Measurements from ENCODE around the gene MARCHF2.
A peak's percentile ranks its signal among the peaks of the same experiment; 100 is the strongest.
"Not testable (repeated sequence)": the region's sequence is repeated elsewhere in the genome, so short reads cannot be mapped to it uniquely, and the experiment has no call there.

MARCHF2 gene

GRCh38 chr19:8410718-8411117 lies 2.4 kb upstream of the MARCHF2 start:
- DNase-seq (ENCODE audit: low read depth in 2 of 2), result not testable (repeated sequence)

GRCh38 chr19:8413629-8413995 lies 507 bp downstream of the MARCHF2 start:
- no peak for DNase-seq (ENCODE audit: low read depth in 2 of 2)

- DNase-seq (ENCODE audit: low read depth in 2 of 2), result no peak
Observed at GRCh38 chr19:8416796-8417195, 3.7 kb downstream of the MARCHF2 start.

GRCh38 chr19:8421484-8422461 lies 8.7 kb downstream of the MARCHF2 start:
- no peak for DNase-seq (ENCODE audit: low read depth in 2 of 2)

- DNase-seq (ENCODE audit: low read depth in 2 of 2), result no peak
Observed at GRCh38 chr19:8423817-8424223, 10.7 kb downstream of the MARCHF2 start.

- DNase-seq (ENCODE audit: low read depth in 2 of 2), result not testable (repeated sequence)
Observed at GRCh38 chr19:8425331-8425730, 12.2 kb downstream of the MARCHF2 start.

GRCh38 chr19:8426283-8426682 lies 13.2 kb downstream of the MARCHF2 start:
- no peak for DNase-seq (ENCODE audit: low read depth in 2 of 2)

GRCh38 chr19:8429044-8429443 lies 15.9 kb downstream of the MARCHF2 start:
- no peak for DNase-seq (ENCODE audit: low read depth in 2 of 2)

- DNase-seq (ENCODE audit: low read depth in 2 of 2), result no peak
Observed at GRCh38 chr19:8429826-8430225, 16.7 kb downstream of the MARCHF2 start.

- DNase-seq (ENCODE audit: low read depth in 2 of 2), result no peak
Observed at GRCh38 chr19:8430650-8431049, 17.5 kb downstream of the MARCHF2 start.

GRCh38 chr19:8438236-8438635 lies 25.1 kb downstream of the MARCHF2 start:
- no peak for DNase-seq (ENCODE audit: low read depth in 2 of 2)

GRCh38 chr19:8441725-8442544 lies 28.8 kb downstream of the MARCHF2 start:
- no peak for DNase-seq (ENCODE audit: low read depth in 2 of 2)

- not testable (repeated sequence) for DNase-seq (ENCODE audit: low read depth in 2 of 2)
Observed at GRCh38 chr19:8444140-8444676, 31.1 kb downstream of the MARCHF2 start.

GRCh38 chr19:8444677-8445487 lies 31.8 kb downstream of the MARCHF2 start, which contains the start of gene HNRNPM:
HNRNPM (plus strand) TSS chr19:8444975; CDS start chr19:8444999, 24 bp downstream.
- DNase-seq (ENCODE audit: low read depth in 2 of 2), result peak; percentile 100

- peak; percentile 26 to 35 for DNase-seq (ENCODE audit: low read depth in 2 of 2)
Observed at GRCh38 chr19:8445488-8446001, 32.4 kb downstream of the MARCHF2 start.

GRCh38 chr19:8446061-8446709 lies 33.1 kb downstream of the MARCHF2 start:
- no peak for DNase-seq (ENCODE audit: low read depth in 2 of 2)

- no peak for DNase-seq (ENCODE audit: low read depth in 2 of 2)
Observed at GRCh38 chr19:8449830-8450229, 36.7 kb downstream of the MARCHF2 start.

- DNase-seq (ENCODE audit: low read depth in 2 of 2), result no peak
Observed at GRCh38 chr19:8451377-8451776, 38.3 kb downstream of the MARCHF2 start.

GRCh38 chr19:8451885-8452284 lies 38.8 kb downstream of the MARCHF2 start:
- no peak for DNase-seq (ENCODE audit: low read depth in 2 of 2)

- DNase-seq (ENCODE audit: low read depth in 2 of 2), result no peak
Observed at GRCh38 chr19:8452446-8453123, 39.5 kb downstream of the MARCHF2 start.
